Kidney epithelial cell (primary cell): ENCODE data around the gene CYTH4. TPM values are rescaled to one million over a fixed set of nuclear protein-coding genes. Genes with fewer than 3 reads are reported as not detected.

Source experiments
- DNase-seq: peaks from one replicate; pipeline ENCODE4 v3.0.0-alpha.2; 2010; ENCODE audit warnings: low read depth
- H3K27me3 ChIP-seq: 2 replicates; pipeline ENCODE4 v1.6.0; 2011; ENCODE audit warnings: low read length; ENCODE audit not compliant: control insufficient read depth, insufficient read depth
- H3K36me3 ChIP-seq: 2 replicates; pipeline ENCODE4 v1.5.1; 2011; ENCODE audit warnings: low read length; ENCODE audit not compliant: control insufficient read depth, insufficient read depth
- H3K4me3 ChIP-seq: 2 replicates; pipeline ENCODE4 v1.5.1; 2011; ENCODE audit warnings: low read depth, mild to moderate bottlenecking, control low read depth, low read length
- total RNA-seq: library from RNA; depleted of rRNA; stranded (reverse); fragments of >200 nt; gene quantifications from 2 replicates; pipeline ENCODE4 v1.2.3, GENCODE V29; 2015
- TF ChIP-seq, protein P1 (sequence below): IDR thresholded peaks from 2 replicates; pipeline ENCODE4 v1.5.1; 2011; ENCODE audit warnings: mild to moderate bottlenecking, moderate library complexity, low read length, control low read depth, inconsistent platforms; ENCODE audit not compliant: insufficient read depth, poor library complexity, severe bottlenecking

Gene CYTH4
- total RNA-seq, 1 donor from 2014 or later: not detected

GRCh38 chr22:37314315-37315074, 32.2 kb downstream of the CYTH4 start:
- Histone ChIP-seq H3K36me3 (no peaks in the 10 kb centered on the region), H3K27me3 (no peaks in the 10 kb centered on the region), H3K4me3 (no peak overlapping the region)
- TF ChIP-seq, protein P1, sequence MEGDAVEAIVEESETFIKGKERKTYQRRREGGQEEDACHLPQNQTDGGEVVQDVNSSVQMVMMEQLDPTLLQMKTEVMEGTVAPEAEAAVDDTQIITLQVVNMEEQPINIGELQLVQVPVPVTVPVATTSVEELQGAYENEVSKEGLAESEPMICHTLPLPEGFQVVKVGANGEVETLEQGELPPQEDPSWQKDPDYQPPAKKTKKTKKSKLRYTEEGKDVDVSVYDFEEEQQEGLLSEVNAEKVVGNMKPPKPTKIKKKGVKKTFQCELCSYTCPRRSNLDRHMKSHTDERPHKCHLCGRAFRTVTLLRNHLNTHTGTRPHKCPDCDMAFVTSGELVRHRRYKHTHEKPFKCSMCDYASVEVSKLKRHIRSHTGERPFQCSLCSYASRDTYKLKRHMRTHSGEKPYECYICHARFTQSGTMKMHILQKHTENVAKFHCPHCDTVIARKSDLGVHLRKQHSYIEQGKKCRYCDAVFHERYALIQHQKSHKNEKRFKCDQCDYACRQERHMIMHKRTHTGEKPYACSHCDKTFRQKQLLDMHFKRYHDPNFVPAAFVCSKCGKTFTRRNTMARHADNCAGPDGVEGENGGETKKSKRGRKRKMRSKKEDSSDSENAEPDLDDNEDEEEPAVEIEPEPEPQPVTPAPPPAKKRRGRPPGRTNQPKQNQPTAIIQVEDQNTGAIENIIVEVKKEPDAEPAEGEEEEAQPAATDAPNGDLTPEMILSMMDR: no peak
- no peak for DNase-seq

DNA sequence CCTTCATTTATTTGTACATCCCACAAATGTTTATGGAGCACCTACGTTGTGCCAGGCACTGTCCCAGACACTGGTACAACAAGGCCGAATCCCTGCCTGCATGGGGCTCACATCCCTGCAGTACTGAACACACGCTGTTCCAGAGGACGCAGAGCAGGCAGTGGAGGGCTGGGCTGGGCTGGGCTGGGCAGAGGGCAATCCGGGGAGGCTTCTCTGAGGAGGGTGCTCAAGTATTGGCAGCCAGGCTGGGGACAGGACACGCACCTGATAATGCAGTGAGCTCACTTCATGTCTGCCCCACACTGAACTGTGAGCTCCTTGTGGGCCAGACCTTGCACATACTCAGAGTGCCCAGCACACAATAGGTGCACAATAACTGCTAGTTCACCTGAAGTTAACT, 34.1 kb downstream of the CYTH4 start:
- H3K27me3 ChIP-seq: no peaks in the 10 kb centered on the region
- DNase-seq: no peak
- TF ChIP-seq, protein P1: no peak
- no peak overlapping the region for H3K4me3 ChIP-seq
- no peaks in the 10 kb centered on the region for H3K36me3 ChIP-seq

DNA sequence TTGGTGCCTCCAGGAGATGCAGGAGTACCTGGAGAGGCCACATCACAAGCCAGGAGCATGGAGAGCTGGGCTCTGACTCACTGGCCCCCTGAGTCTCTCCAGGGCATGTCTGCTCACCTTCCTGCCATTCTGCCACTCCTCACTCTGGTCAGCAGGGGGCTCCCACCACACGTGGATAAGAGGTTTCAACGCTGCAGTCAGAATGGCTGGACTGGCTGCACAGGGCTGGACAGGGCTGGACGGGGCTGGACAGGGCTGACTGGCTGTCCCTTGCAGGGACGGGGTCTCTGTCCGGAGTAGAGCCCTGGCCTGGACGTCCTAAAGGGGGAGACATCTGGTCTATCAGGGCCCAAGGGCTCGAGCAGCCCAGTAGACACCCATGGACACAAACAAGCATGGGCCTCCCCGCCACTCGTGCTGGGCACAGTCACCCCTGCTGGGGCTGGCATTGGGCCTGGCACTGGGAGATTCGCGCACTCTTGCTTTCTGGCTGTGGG, 34.6 kb downstream of the CYTH4 start:
- peak; percentile 70 for DNase-seq
- Histone ChIP-seq H3K27me3 (no peaks in the 10 kb centered on the region), H3K4me3 (no peak overlapping the region), H3K36me3 (no peaks in the 10 kb centered on the region)
- TF ChIP-seq, protein P1: peak; percentile 95

DNA sequence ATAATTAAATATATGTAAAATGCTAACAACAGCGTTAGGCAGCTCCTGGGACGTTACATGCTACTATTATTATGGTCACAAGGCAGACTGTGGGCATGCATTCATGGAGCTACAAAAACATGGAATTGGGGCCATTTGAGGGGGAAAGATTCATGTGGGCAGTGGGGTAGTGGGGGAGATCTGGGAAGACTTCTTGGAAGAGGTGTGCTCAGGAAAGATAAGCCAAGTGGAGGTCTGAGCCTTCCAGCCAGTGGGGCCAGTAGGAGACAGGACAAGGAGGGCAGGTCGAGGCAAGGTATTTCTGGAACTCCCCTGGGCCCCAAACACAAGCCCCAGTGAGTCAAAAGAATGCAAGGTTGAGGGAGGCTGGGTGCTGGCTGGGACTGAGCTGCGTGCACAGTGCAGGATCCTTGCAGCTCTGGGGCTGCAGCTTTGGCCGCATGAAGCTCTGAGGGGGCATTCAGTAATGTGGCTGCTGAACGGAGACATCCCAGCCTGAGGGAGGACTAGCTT, 35.4 kb downstream of the CYTH4 start:
- DNase-seq: no peak
- no peak overlapping the region for H3K4me3 ChIP-seq
- no peaks in the 10 kb centered on the region for H3K36me3 ChIP-seq
- TF ChIP-seq, protein P1: no peak
- no peaks in the 10 kb centered on the region for H3K27me3 ChIP-seq

- no peaks in the 10 kb centered on the region for H3K27me3 ChIP-seq
- TF ChIP-seq, protein P1: peak; percentile 28
- H3K4me3 ChIP-seq: no peak overlapping the region
- no peak for DNase-seq
- no peaks in the 10 kb centered on the region for H3K36me3 ChIP-seq
Observed at GRCh38 chr22:37318364-37319109, 36.2 kb downstream of the CYTH4 start.
